Kidney (tissue), 14 donors: ENCODE measurements around the gene THAP4. TPM values are rescaled to one million over a fixed set of nuclear protein-coding genes. Genes with fewer than 3 reads are reported as not detected.
"Not testable (repeated sequence)": the region's sequence is repeated elsewhere in the genome, so short reads cannot be mapped to it uniquely, and the experiment has no call there.

Source experiments
- DNase-seq, 5 donors: peaks; one replicate each; pipeline ENCODE4 v3.0.0-alpha.2; 2013 to 2020
- FAIRE-seq: peaks from 2 replicates; lab custom pipeline; 2012; peaks lifted over from hg19 to GRCh38; lab: Jason Lieb, UNC
- H3K27ac ChIP-seq, 2 donors: one replicate each; pipeline ENCODE4 v1.7.0; 2013; ENCODE audit warnings: low read depth in 2 of 2, low read length in 2 of 2, inconsistent platforms in 1 of 2
- H3K27me3 ChIP-seq: one replicate; pipeline ENCODE4 v1.7.1; 2013; ENCODE audit warnings: low read length, inconsistent platforms; ENCODE audit not compliant: control insufficient read depth, insufficient read depth
- H3K36me3 ChIP-seq, 3 donors: one replicate each; pipeline versions ENCODE4 v1.7.0 to v1.7.1; 2013; ENCODE audit warnings: low read length in 3 of 3, control low read depth in 1 of 3, inconsistent platforms in 1 of 3; ENCODE audit not compliant: insufficient read depth in 3 of 3, control insufficient read depth in 2 of 3
- H3K4me1 ChIP-seq, 3 donors: one replicate each; pipeline versions ENCODE4 v1.7.0 to v1.7.1; 2013; ENCODE audit warnings: low read length in 3 of 3, inconsistent platforms in 1 of 3, low read depth in 1 of 3; ENCODE audit not compliant: control insufficient read depth in 2 of 3, insufficient read depth in 2 of 3
- H3K4me3 ChIP-seq, 3 donors: one replicate each; pipeline versions ENCODE4 v1.7.0 to v1.8.1; 2013; ENCODE audit warnings: low read length in 3 of 3, control low read depth in 1 of 3, inconsistent platforms in 1 of 3
- H3K9ac ChIP-seq, 3 donors: one replicate each; pipeline versions ENCODE4 v1.7.0 to v1.7.1; 2013; ENCODE audit warnings: low read length in 3 of 3, control low read depth in 1 of 3, inconsistent platforms in 1 of 3
- H3K9me3 ChIP-seq, 3 donors: one replicate each; pipeline versions ENCODE4 v1.7.0 to v1.7.1; 2013; ENCODE audit warnings: low read length in 3 of 3, control low read depth in 1 of 3, inconsistent platforms in 1 of 3; ENCODE audit not compliant: control insufficient read depth in 2 of 3, insufficient read depth in 1 of 3
- intact Hi-C: fragments of 100-400 bp; cut with DNase I; formaldehyde crosslinking; loops from one replicate; pipeline ENCODE4 v1.11.1; 2022
- polyA plus RNA-seq: library from polyadenylated mRNA; stranded (reverse); fragments of 350-450 nt; fragmentation: Illumina TruSeq; extraction: RNeasy Lipid Tissue Mini Kit (QIAGEN cat#74804); gene quantifications from one replicate; pipeline ENCODE4 v1.2.3, GENCODE V29; 2014; ENCODE audit warnings: low read depth, low replicate concordance; ENCODE audit not compliant: insufficient read depth
- total RNA-seq: library from RNA; stranded (reverse); fragmentation: NEBNext Ultra II Directional; extraction: Animal tissue kit (Norgen Biotek cat#: 25700); gene quantifications from one replicate; pipeline ENCODE4 v1.2.1, GENCODE V29; 2021
- TF ChIP-seq, protein P1 (sequence below): IDR thresholded peaks from 3 replicates; pipeline ENCODE4 v1.5.1; 2012; ENCODE audit warnings: mild to moderate bottlenecking, moderate library complexity, borderline replicate concordance; ENCODE audit not compliant: insufficient read depth; ENCODE audit errors: extremely low read depth
- donor health status: control.
- donor health status: control.
- donor health status: control.
- donor health status: control.
- donor health status: control.
- donor health status: DM: yes; HTN: yes; CAD: no.
- donor health status: Normal renal cell carcinoma (clear cell type).

Gene THAP4
- total and polyA plus RNA-seq, 2 donors from 2014 or later, result 68.0 to 184 TPM

GRCh38 chr2:241568726-241569125 lies 68.2 kb downstream of the THAP4 start:
- Histone ChIP-seq H3K9me3 (no peaks in the 10 kb centered on the region), H3K4me3 (no peak overlapping the region), H3K4me1 (no peaks in the 10 kb centered on the region), H3K9ac (no peak overlapping the region), H3K27ac (no peak overlapping the region), H3K27me3 (no peaks in the 10 kb centered on the region), H3K36me3 (no peaks in the 10 kb centered on the region)
- intact Hi-C loops, result no loop called here
- peak in 1 of 5 donors; percentile 22 for DNase-seq
- no peak for FAIRE-seq
- TF ChIP-seq, protein P1, sequence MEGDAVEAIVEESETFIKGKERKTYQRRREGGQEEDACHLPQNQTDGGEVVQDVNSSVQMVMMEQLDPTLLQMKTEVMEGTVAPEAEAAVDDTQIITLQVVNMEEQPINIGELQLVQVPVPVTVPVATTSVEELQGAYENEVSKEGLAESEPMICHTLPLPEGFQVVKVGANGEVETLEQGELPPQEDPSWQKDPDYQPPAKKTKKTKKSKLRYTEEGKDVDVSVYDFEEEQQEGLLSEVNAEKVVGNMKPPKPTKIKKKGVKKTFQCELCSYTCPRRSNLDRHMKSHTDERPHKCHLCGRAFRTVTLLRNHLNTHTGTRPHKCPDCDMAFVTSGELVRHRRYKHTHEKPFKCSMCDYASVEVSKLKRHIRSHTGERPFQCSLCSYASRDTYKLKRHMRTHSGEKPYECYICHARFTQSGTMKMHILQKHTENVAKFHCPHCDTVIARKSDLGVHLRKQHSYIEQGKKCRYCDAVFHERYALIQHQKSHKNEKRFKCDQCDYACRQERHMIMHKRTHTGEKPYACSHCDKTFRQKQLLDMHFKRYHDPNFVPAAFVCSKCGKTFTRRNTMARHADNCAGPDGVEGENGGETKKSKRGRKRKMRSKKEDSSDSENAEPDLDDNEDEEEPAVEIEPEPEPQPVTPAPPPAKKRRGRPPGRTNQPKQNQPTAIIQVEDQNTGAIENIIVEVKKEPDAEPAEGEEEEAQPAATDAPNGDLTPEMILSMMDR, result no peak

- Histone ChIP-seq H3K27me3 (no peaks in the 10 kb centered on the region), H3K4me1 (peaks cover 0 to 2% (median 0%) of the 10 kb centered on the region in 3 donors), H3K27ac (no peak overlapping the region), H3K9me3 (no peaks in the 10 kb centered on the region), H3K4me3 (no peak overlapping the region), H3K9ac (no peak overlapping the region), H3K36me3 (peaks cover 0 to 2% (median 0%) of the 10 kb centered on the region in 3 donors)
- TF ChIP-seq, protein P1, result no peak
- DNase-seq, result peak in 1 of 5 donors; percentile 28
- intact Hi-C loops, result no loop called here
- FAIRE-seq, result no peak
Observed at GRCh38 chr2:241567776-241568175, 69.2 kb downstream of the THAP4 start.

DNA sequence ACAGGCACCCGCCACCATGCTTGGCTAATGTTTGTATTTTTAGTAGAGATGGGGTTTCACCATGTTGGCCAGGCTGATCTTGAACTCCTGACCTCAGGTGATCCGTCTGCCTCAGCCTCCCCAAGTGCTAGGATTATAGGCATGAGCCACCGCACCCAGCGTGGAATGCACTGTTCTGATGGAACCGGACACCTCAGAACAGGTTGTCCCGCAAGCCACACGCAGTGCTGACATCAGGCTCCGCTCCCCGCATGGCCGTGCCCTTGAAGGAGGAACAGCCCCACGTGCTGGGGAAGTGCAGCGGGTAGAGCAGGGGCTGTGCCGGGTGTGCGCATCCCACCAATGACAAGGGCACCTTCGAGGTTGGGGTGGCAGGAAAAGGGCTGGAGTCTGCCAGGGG lies 69.7 kb downstream of the THAP4 start:
- H3K27ac ChIP-seq, H3K9ac ChIP-seq, H3K36me3 ChIP-seq, H3K27me3 ChIP-seq, H3K9me3 ChIP-seq, H3K4me1 ChIP-seq, H3K4me3 ChIP-seq, intact Hi-C loops, FAIRE-seq: not testable (repeated sequence)
- DNase-seq, result peak in 1 of 5 donors; percentile 32

DNA sequence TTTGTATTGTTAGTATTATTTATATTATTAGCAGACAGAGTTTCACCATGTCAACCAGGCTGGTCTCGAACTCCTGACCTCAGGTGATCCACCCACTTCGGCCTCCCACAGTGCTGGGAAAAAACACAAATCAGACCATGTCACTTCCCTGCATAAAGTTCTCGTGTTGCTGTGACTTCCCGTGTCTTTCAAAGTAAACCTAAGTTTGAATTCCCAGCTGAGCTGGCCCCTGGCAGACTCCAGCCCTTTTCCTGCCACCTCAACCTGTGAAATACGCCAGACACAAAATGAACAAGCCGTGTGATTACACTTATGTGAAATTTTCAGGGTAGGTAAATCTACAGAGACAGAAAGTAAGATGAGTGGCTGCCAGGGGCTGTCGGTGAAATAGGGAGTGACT lies 70.5 kb downstream of the THAP4 start:
- Histone ChIP-seq H3K27ac (no peak overlapping the region), H3K9me3 (no peaks in the 10 kb centered on the region), H3K4me1 (peaks cover 0 to 6% (median 0%) of the 10 kb centered on the region in 3 donors), H3K9ac (no peak overlapping the region), H3K27me3 (no peaks in the 10 kb centered on the region), H3K36me3 (peaks cover 0 to 2% (median 0%) of the 10 kb centered on the region in 3 donors), H3K4me3 (no peak overlapping the region)
- TF ChIP-seq, protein P1, result no peak
- FAIRE-seq, result no peak
- intact Hi-C loops, result no loop called here
- DNase-seq, result peak in 1 of 5 donors; percentile 6

- peak in 1 of 5 donors; percentile 14 for DNase-seq
- H3K9ac ChIP-seq, H3K4me3 ChIP-seq, H3K27ac ChIP-seq, H3K4me1 ChIP-seq, intact Hi-C loops, H3K9me3 ChIP-seq, FAIRE-seq, H3K36me3 ChIP-seq, H3K27me3 ChIP-seq: not testable (repeated sequence)
Observed at GRCh38 chr2:241566021-241566420, 70.9 kb downstream of the THAP4 start.
